Left ventricle myocardium inferior (tissue), 1 donor: ENCODE data around the gene CYP1A2. TPM values are rescaled to one million over a fixed set of nuclear protein-coding genes. Genes with fewer than 3 reads are reported as not detected.

Experiments used
- DNase-seq: peaks from one replicate; pipeline ENCODE4 v3.0.0-alpha.2; 2020
- H3K27ac ChIP-seq: fragments of 200-600 bp; replicated peaks from 2 replicates; pipeline ENCODE4 v1.8.0; 2021
- H3K27me3 ChIP-seq: fragments of 200-600 bp; 2 replicates; pipeline ENCODE4 v1.8.0; 2021; ENCODE audit warnings: low read depth
- H3K36me3 ChIP-seq: fragments of 200-600 bp; 2 replicates; pipeline ENCODE4 v1.8.0; 2021
- H3K4me1 ChIP-seq: fragments of 200-600 bp; 2 replicates; pipeline ENCODE4 v1.8.0; 2021
- H3K4me3 ChIP-seq: fragments of 200-600 bp; 2 replicates; pipeline ENCODE4 v1.8.0; 2021; ENCODE audit warnings: mild to moderate bottlenecking, moderate library complexity
- H3K9me3 ChIP-seq: fragments of 200-600 bp; replicated peaks from 2 replicates; pipeline ENCODE4 v1.8.0; 2021
- intact Hi-C: fragments of 100-400 bp; cut with micrococcal nuclease; formaldehyde crosslinking; loops from one replicate; pipeline ENCODE4 v1.11.0; 2022
- total RNA-seq: library from RNA; stranded (reverse); fragmentation: NEBNext Ultra II Directional; extraction: Animal tissue kit (Norgen Biotek cat#: 25700); gene quantifications from one replicate; pipeline ENCODE4 v1.2.1, GENCODE V29; 2021
- TF ChIP-seq, protein P1 (sequence below): fragments of 200-600 bp; IDR thresholded peaks from 2 replicates; pipeline ENCODE4 v1.8.0; 2021; ENCODE audit warnings: antibody characterized with exemption, mild to moderate bottlenecking, borderline replicate concordance
- donor health status: DM: no; HTN: yes; CAD: no; lungs with severe emphysema.

The CYP1A2 gene
- total RNA-seq, 1 donor from 2014 or later, result not detected

DNA sequence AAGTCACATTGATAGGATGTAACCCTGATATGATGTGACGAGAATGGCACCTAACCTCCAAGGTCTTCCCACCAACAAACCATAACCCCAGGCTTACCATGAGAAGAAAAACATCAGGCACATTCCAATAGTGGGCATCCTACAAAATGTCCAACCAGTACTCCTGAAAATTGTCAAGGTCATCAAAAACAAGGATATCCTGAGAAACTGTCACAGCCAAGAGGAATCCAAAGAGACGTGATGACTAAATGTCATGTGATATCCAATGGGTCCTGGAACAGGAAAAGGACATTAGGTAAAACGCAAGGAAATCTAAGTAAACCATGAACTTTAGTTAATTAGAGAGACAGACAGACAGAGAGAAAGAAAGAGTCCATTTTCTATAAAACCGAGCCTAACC is 2.3 kb upstream of the CYP1A2 start:
- peaks cover 5% of the 10 kb centered on the region for H3K27me3 ChIP-seq
- H3K9me3 ChIP-seq, result peaks cover 7% of the 10 kb centered on the region
- no peaks in the 10 kb centered on the region for H3K36me3 ChIP-seq
- no peak overlapping the region for H3K4me3 ChIP-seq
- H3K27ac ChIP-seq, result no peak overlapping the region
- intact Hi-C loops, result no loop called here
- H3K4me1 ChIP-seq, result no peaks in the 10 kb centered on the region
- no peak for DNase-seq
- TF ChIP-seq, protein P1, sequence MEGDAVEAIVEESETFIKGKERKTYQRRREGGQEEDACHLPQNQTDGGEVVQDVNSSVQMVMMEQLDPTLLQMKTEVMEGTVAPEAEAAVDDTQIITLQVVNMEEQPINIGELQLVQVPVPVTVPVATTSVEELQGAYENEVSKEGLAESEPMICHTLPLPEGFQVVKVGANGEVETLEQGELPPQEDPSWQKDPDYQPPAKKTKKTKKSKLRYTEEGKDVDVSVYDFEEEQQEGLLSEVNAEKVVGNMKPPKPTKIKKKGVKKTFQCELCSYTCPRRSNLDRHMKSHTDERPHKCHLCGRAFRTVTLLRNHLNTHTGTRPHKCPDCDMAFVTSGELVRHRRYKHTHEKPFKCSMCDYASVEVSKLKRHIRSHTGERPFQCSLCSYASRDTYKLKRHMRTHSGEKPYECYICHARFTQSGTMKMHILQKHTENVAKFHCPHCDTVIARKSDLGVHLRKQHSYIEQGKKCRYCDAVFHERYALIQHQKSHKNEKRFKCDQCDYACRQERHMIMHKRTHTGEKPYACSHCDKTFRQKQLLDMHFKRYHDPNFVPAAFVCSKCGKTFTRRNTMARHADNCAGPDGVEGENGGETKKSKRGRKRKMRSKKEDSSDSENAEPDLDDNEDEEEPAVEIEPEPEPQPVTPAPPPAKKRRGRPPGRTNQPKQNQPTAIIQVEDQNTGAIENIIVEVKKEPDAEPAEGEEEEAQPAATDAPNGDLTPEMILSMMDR, result no peak

DNA sequence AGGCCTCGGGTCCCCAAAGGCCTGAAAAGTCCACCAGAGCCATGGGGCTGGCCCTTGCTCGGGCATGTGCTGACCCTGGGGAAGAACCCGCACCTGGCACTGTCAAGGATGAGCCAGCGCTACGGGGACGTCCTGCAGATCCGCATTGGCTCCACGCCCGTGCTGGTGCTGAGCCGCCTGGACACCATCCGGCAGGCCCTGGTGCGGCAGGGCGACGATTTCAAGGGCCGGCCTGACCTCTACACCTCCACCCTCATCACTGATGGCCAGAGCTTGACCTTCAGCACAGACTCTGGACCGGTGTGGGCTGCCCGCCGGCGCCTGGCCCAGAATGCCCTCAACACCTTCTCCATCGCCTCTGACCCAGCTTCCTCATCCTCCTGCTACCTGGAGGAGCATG is 1.2 kb downstream of the CYP1A2 start:
- TF ChIP-seq, protein P1, result no peak
- no peak overlapping the region for H3K27ac ChIP-seq
- no peaks in the 10 kb centered on the region for H3K36me3 ChIP-seq
- DNase-seq, result no peak
- intact Hi-C loops, result no loop called here
- H3K27me3 ChIP-seq, result no peaks in the 10 kb centered on the region
- H3K4me3 ChIP-seq, result no peak overlapping the region
- H3K4me1 ChIP-seq, result no peaks in the 10 kb centered on the region
- no peaks in the 10 kb centered on the region for H3K9me3 ChIP-seq

DNA sequence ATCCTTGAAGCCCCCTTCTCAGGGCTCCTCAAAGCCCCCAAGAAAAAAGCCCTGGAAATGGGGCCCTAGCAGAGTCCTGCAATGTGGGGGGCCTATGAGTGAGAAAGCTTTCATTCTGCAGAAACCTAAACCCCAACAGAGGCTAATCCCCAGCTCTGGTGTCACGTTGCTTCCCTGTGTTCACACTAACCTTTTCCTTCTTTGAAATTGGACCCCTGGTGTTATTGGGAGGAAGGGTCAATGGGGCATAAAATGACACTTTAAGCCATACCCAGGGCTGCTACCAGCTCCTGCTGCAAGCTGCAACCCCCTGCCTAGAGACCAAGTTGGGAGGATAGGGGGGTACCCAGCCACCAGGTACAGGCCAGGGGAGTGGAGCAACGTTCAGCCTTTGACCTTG is 2.1 kb downstream of the CYP1A2 start:
- Histone ChIP-seq H3K9me3 (no peaks in the 10 kb centered on the region), H3K36me3 (no peaks in the 10 kb centered on the region), H3K4me3 (no peak overlapping the region), H3K4me1 (no peaks in the 10 kb centered on the region), H3K27ac (no peak overlapping the region), H3K27me3 (no peaks in the 10 kb centered on the region)
- intact Hi-C loops, result no loop called here
- DNase-seq, result no peak
- TF ChIP-seq, protein P1, result no peak

DNA sequence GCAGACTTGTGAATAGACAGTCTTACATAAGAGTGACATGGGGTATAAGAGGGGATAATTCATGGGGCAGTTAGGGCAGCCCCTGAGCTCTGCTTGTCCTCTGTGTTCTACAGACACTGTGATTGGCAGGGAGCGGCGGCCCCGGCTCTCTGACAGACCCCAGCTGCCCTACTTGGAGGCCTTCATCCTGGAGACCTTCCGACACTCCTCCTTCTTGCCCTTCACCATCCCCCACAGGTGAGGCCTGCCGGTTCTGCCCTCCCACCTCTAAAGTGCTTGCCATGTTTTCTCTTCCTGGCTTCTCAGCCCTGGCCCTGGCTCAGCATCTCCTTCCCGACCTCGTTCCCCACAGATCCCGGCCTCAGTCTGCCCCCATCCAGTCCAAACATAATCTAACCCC is 3.4 kb downstream of the CYP1A2 start:
- no peak overlapping the region for H3K4me3 ChIP-seq
- no peaks in the 10 kb centered on the region for H3K4me1 ChIP-seq

DNA sequence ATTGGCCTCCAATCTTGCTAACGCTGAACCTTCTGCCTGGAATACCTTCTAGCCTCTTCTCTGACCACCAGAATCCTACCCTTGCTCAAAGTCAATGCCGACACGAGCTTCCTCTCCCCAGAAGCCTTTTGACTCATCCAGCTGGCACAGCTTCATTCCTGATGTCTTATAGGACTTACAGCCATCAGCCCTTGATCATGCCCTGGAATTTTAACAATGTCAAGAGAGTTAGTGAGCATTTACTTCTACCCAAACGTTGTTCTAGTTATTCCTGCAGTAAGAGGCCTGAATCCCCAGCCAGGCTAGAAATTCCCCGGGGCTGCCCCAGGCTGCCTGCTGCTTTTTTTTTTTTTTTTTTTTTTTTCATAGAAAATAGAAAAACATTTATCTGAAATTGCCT is 3.9 kb downstream of the CYP1A2 start:
- no peaks in the 10 kb centered on the region for H3K9me3 ChIP-seq
- no peak overlapping the region for H3K27ac ChIP-seq
- no peaks in the 10 kb centered on the region for H3K4me1 ChIP-seq
- no peaks in the 10 kb centered on the region for H3K27me3 ChIP-seq
- intact Hi-C loops, result no loop called here
- no peak for DNase-seq
- no peaks in the 10 kb centered on the region for H3K36me3 ChIP-seq
- no peak overlapping the region for H3K4me3 ChIP-seq
- TF ChIP-seq, protein P1, result no peak

More for the DNA sequence above, 3.4 kb downstream of the CYP1A2 start:
- TF ChIP-seq, protein P1, result no peak
- H3K27ac ChIP-seq, result no peak overlapping the region
- H3K36me3 ChIP-seq, result no peaks in the 10 kb centered on the region
- no peaks in the 10 kb centered on the region for H3K27me3 ChIP-seq
- no peak for DNase-seq
- intact Hi-C loops, result no loop called here
- H3K9me3 ChIP-seq, result no peaks in the 10 kb centered on the region
